SH-SY5Y (cell line): ENCODE measurements around the gene CTTN.

ENCODE experiments used
- GATA2 ChIP-seq: IDR thresholded peaks from 2 replicates; pipeline ENCODE4 v1.6.1; 2011; ENCODE audit warnings: mild to moderate bottlenecking, low read depth, low read length
- GATA3 ChIP-seq: IDR thresholded peaks from 2 replicates; pipeline ENCODE4 v1.6.1; 2011; ENCODE audit warnings: low read depth, mild to moderate bottlenecking, low read length, moderate library complexity

- TF ChIP-seq GATA3 (no peak), GATA2 (no peak)
Observed at GRCh38 chr11:70456921-70457532, 58.7 kb downstream of the CTTN start.
